HEK293T (cell line): ENCODE results near the gene PITPNC1.

ENCODE experiments used
- ARNT ChIP-seq: fragments of 450-650 bp; IDR thresholded peaks from 2 replicates; pipeline ENCODE4 v1.6.1; 2017; ENCODE audit warnings: mild to moderate bottlenecking
- BHLHE40 ChIP-seq: fragments of 450-650 bp; IDR thresholded peaks from 2 replicates; pipeline ENCODE4 v1.6.1; 2016; ENCODE audit warnings: mild to moderate bottlenecking, moderate library complexity, borderline replicate concordance
- CTBP1 ChIP-seq: fragments of 450-650 bp; IDR thresholded peaks from 2 replicates; pipeline ENCODE4 v1.6.1; 2016; ENCODE audit warnings: borderline replicate concordance
- FOXK2 ChIP-seq: fragments of 450-650 bp; IDR thresholded peaks from 2 replicates; pipeline ENCODE4 v1.6.1; 2016; ENCODE audit warnings: mild to moderate bottlenecking
- FOXM1 ChIP-seq: fragments of 450-650 bp; IDR thresholded peaks from 2 replicates; pipeline ENCODE4 v1.6.1; 2017; ENCODE audit warnings: mild to moderate bottlenecking, borderline replicate concordance
- NFRKB ChIP-seq: fragments of 450-650 bp; IDR thresholded peaks from 2 replicates; pipeline ENCODE4 v1.6.1; 2016; ENCODE audit warnings: mild to moderate bottlenecking, moderate library complexity
- SP1 ChIP-seq: fragments of 450-650 bp; IDR thresholded peaks from 2 replicates; pipeline ENCODE4 v1.6.1; 2017
- TARDBP ChIP-seq: fragments of 450-650 bp; IDR thresholded peaks from 2 replicates; pipeline ENCODE4 v1.6.1; 2016
- ZNF384 ChIP-seq: fragments of 450-650 bp; IDR thresholded peaks from 2 replicates; pipeline ENCODE4 v1.6.1; 2016

DNA sequence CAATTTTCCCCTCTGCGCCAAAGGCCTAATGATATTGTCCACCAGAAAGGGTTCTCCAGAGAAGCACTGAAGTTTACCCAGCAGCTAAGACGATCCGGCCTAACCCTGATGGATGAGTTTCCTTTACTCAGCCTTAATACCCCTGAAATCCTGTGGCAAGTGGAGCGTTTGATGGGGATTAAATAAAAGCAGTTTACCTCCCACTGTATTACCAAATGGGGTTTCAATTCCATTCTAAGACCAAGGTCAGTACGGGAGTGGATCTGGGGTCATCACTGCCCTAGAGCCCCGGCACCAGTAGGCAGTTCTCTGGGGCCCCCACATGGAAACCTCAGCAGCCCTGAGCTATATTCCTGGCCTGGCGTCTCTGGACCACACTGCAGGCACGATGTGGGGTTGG, 243.6 kb downstream of the PITPNC1 start:
- no peak for TF ChIP-seq SP1
- TF ChIP-seq FOXK2, result no peak
- no peak for TF ChIP-seq ZNF384
- TF ChIP-seq ARNT, result no peak
- no peak for TF ChIP-seq NFRKB
- TF ChIP-seq FOXM1, result no peak
- TF ChIP-seq TARDBP, result no peak
- TF ChIP-seq CTBP1, result no peak
- no peak for TF ChIP-seq BHLHE40
